HG03432 (cell line): Measurements from ENCODE around the gene RIOX2.
A peak's percentile ranks its signal among the peaks of the same experiment; 100 is the strongest.
"Not testable (repeated sequence)": the region's sequence is repeated elsewhere in the genome, so short reads cannot be mapped to it uniquely, and the experiment has no call there.

ENCODE experiments used
- ATAC-seq: cut with Tn5 transposase; IDR thresholded peaks from one replicate; pipeline ENCODE4 v1.9.1; 2021; ENCODE audit warnings: mild to moderate bottlenecking, moderate library complexity; ENCODE audit not compliant: unreplicated experiment

The RIOX2 gene

GRCh38 chr3:97916576-97916975 is 55.7 kb downstream of the RIOX2 start:
- ATAC-seq, result no peak

GRCh38 chr3:97914388-97914787 is 57.8 kb downstream of the RIOX2 start:
- ATAC-seq, result no peak

DNA sequence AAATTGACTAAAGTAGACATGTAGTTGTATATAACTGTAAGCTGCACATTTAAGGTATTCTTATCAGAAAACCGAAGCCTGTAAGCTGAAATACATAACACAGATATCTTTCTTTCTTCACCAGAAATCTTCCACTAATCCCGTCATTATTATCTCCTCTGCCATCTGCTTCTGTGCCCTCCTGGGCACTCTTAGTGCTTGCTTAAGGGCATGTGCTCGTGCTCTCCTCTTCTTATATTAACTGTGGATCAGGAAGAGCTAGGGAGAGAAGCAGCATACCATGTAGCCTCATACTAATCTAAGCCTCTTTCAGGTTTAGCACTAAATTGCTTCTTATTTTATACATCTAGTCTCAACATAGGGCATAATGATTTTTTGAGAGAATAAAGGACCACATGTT is 60.8 kb downstream of the RIOX2 start:
- no peak for ATAC-seq

GRCh38 chr3:97910931-97911351 is 61.3 kb downstream of the RIOX2 start:
- ATAC-seq, result no peak

DNA sequence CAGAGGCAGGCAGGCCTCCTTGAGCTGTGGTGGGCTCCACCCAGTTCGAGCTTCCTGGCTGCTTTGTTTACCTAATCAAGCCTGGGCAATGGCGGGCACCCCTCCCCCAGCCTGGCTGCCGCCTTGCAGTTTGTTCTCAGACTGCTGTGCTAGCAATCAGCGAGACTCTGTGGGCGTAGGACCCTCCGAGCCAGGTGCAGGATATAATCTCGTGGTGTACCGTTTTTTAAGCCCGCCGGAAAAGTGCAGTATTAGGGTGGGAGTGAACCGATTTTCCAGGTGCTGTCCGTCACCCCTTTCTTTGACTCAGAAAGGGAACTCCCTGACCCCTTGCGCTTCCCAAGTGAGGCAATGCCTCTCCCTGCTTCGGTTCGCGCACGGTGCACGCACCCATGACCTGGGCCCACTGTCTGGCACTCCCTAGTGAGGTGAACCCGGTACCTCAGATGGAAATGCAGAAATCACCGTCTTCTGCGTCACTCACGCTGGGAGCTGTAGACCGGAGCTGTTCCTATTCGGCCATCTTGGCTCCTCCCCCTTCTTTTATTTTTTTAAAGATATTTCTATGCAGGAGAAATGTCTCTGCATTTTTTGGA is 61.9 kb downstream of the RIOX2 start:
- not testable (repeated sequence) for ATAC-seq

DNA sequence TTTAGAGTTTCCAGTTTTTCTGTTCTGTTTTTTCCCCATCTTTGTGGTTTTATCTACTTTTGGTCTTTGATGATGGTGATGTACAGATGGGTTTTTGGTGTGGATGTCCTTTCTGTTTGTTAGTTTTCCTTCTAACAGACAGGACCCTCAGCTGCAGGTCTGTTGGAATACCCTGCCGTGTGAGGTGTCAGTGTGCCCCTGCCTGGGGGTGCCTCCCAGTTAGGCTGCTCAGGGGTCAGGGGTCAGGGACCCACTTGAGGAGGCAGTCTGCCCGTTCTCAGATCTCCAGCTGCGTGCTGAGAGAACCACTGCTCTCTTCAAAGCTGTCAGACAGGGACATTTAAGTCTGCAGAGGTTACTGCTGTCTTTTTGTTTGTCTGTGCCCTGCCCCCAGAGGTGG is 62.4 kb downstream of the RIOX2 start:
- not testable (repeated sequence) for ATAC-seq

- no peak for ATAC-seq
Observed at GRCh38 chr3:97901313-97902248, 70.7 kb downstream of the RIOX2 start.

GRCh38 chr3:97899331-97899730 is 72.9 kb downstream of the RIOX2 start:
- ATAC-seq, result no peak

- no peak for ATAC-seq
Observed at GRCh38 chr3:97896547-97896946, 75.7 kb downstream of the RIOX2 start.

- ATAC-seq, result no peak
Observed at GRCh38 chr3:97896129-97896528, 76.1 kb downstream of the RIOX2 start.

DNA sequence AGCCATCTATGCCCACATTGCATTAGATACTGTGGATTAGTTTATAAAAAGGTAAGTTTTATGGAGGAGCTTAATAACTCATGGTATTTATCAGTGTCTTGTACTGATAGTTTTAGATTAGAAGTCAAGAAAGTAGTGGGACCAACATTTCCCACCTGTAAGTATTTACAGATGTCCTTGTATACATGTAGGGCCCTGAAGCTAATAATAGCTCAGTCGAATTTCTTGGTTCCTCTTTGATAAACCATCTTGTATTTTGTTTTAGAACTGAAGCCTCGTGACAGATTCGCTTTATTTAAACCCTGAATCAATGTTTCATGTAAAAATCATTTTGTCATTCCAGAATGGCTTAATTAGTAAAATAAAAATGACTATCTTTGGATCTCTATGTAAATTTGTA is 77.0 kb downstream of the RIOX2 start:
- peak; percentile 74 for ATAC-seq

DNA sequence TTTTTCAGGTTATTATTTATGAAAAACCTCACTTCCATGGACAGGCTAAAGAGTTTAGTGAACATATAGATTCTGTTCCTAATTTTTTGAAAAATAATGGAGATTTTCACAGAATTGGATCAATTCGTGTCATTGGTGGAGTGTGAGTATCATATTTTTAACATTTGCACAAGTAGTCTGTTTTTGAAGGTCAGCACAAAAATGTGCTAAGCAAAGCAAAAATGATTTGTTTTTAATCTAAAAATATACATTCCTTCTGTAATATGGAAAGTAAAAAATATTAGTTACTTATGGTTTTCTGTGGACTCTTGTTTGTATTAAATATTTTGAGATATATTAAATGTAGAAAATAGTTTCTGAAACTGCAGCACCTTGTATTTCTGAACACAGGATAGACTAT is 79.4 kb downstream of the RIOX2 start:
- ATAC-seq, result no peak
